Measurements from ENCODE around the gene DEAF1. TPM values are rescaled to one million over a fixed set of nuclear protein-coding genes. Genes with fewer than 3 reads are reported as not detected.

Gene DEAF1
- total RNA-seq, 1 donor from 2014 or later: 48.1 TPM

GRCh38 chr11:643849-644738, 50.9 kb downstream of the DEAF1 start:
- Mint-ChIP-seq H3K27ac (no peak overlapping the region), H3K4me3 (no peak overlapping the region), H3K27me3 (peaks cover 8% of the 10 kb centered on the region), H3K36me3 (peaks cover 8% of the 10 kb centered on the region), H3K9me3 (no peaks in the 10 kb centered on the region), H3K4me1 (ENCODE audit: unreplicated experiment) (no peaks in the 10 kb centered on the region)
- TF ChIP-seq, protein P1, sequence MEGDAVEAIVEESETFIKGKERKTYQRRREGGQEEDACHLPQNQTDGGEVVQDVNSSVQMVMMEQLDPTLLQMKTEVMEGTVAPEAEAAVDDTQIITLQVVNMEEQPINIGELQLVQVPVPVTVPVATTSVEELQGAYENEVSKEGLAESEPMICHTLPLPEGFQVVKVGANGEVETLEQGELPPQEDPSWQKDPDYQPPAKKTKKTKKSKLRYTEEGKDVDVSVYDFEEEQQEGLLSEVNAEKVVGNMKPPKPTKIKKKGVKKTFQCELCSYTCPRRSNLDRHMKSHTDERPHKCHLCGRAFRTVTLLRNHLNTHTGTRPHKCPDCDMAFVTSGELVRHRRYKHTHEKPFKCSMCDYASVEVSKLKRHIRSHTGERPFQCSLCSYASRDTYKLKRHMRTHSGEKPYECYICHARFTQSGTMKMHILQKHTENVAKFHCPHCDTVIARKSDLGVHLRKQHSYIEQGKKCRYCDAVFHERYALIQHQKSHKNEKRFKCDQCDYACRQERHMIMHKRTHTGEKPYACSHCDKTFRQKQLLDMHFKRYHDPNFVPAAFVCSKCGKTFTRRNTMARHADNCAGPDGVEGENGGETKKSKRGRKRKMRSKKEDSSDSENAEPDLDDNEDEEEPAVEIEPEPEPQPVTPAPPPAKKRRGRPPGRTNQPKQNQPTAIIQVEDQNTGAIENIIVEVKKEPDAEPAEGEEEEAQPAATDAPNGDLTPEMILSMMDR (conservative IDR thresholded peaks at IDR 0.05): no peak
- DNase-seq (ENCODE audit: extremely low spot score, unreplicated experiment): no peak

DNA sequence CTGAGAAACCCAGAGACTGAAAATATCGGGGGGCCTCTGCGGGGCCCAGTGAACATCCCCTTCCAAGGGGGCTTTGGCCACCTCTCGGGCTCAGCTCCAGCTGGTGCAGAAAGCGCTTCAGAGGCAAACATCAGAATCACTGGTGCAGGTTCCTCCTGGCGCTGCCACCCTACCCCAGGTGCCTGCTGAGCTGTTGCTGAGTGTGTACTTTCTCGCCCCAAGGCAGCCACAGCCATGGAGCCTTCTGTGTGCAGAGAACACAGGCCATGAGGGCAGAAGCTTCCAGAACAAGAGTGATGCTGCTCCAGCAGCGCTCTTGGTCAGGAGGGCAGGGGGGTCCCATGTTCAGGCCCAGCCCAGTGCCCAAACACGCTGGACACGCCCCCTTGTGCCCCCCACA, 51.7 kb downstream of the DEAF1 start:
- no peak for DNase-seq (ENCODE audit: extremely low spot score, unreplicated experiment)
- Mint-ChIP-seq H3K27me3 (peaks cover 16% of the 10 kb centered on the region), H3K9me3 (no peaks in the 10 kb centered on the region), H3K36me3 (peaks cover 4% of the 10 kb centered on the region), H3K27ac (no peak overlapping the region), H3K4me3 (no peak overlapping the region), H3K4me1 (ENCODE audit: unreplicated experiment) (no peaks in the 10 kb centered on the region)
- TF ChIP-seq, protein P1 (conservative IDR thresholded peaks at IDR 0.05): no peak

DNA sequence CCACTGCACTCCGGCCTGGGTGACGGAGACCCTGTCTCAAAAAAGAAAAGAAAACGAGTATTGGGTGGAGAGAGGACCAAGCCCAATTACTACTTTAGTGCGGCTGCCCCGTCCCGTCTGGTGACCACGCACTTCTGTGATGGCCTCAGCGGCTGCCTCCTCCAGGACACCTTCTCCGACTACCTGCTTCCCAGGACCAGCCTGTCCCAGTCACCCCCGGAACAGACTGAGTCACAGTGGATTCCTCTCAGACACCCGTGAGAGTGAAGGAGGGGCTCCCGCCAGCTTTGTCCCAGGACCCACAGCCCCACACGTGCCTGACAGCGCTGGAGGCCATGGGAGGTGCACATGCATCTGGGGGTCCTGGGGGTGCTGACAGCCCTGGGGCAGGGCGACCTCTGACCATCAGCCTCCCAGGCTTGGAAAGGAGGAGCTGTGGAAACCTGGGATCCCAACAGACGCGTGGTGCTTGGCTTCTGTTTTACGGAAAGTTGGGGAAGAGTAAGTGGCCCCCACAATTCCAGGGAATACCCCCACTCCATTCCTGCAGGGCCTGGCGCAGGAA, 53.1 kb downstream of the DEAF1 start:
- TF ChIP-seq, protein P1 (conservative IDR thresholded peaks at IDR 0.05): no peak
- Mint-ChIP-seq H3K27ac (no peak overlapping the region), H3K4me1 (ENCODE audit: unreplicated experiment) (no peaks in the 10 kb centered on the region), H3K27me3 (peaks cover 27% of the 10 kb centered on the region), H3K36me3 (no peaks in the 10 kb centered on the region), H3K9me3 (no peaks in the 10 kb centered on the region), H3K4me3 (no peak overlapping the region)
- DNase-seq (ENCODE audit: extremely low spot score, unreplicated experiment): no peak

DNA sequence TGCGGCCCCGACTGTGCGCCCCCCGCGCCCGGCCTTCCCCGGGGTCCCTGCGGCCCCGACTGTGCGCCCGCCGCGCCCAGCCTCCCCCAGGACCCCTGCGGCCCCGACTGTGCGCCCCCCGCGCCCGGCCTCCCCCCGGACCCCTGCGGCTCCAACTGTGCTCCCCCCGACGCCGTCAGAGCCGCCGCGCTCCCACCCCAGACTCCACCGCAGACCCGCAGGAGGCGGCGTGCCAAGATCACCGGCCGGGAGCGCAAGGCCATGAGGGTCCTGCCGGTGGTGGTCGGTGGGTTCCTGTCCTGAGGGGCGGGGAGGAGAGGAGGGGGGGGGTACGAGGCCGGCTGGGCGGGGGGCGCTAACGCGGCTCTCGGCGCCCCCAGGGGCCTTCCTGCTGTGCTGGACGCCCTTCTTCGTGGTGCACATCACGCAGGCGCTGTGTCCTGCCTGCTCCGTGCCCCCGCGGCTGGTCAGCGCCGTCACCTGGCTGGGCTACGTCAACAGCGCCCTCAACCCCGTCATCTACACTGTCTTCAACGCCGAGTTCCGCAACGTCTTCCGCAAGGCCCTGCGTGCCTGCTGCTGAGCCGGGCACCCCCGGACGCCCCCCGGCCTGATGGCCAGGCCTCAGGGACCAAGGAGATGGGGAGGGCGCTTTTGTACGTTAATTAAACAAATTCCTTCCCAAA, 54.9 kb downstream of the DEAF1 start:
- DNase-seq (ENCODE audit: extremely low spot score, unreplicated experiment): no peak
- H3K9me3 Mint-ChIP-seq: no peaks in the 10 kb centered on the region
- no peaks in the 10 kb centered on the region for H3K4me1 Mint-ChIP-seq (ENCODE audit: unreplicated experiment)
- H3K27me3 Mint-ChIP-seq: peaks cover 43% of the 10 kb centered on the region
- TF ChIP-seq, protein P1 (conservative IDR thresholded peaks at IDR 0.05): no peak
- H3K4me3 Mint-ChIP-seq: peak overlapping the region; percentile 67
- no peaks in the 10 kb centered on the region for H3K36me3 Mint-ChIP-seq
- H3K27ac Mint-ChIP-seq: no peak overlapping the region

- Mint-ChIP-seq H3K27ac (no peak overlapping the region), H3K4me1 (ENCODE audit: unreplicated experiment) (no peaks in the 10 kb centered on the region), H3K36me3 (no peaks in the 10 kb centered on the region), H3K4me3 (no peak overlapping the region), H3K27me3 (peaks cover 51% of the 10 kb centered on the region), H3K9me3 (no peaks in the 10 kb centered on the region)
- DNase-seq (ENCODE audit: extremely low spot score, unreplicated experiment): no peak
- TF ChIP-seq, protein P1 (conservative IDR thresholded peaks at IDR 0.05): no peak
These were observed 55.6 kb downstream of the DEAF1 start for GRCh38 chr11:639332-639955.
